ENCODE results near the gene IL5RA.

Gene IL5RA

GRCh38 chr3:3059645-3060044 is 50.5 kb downstream of the IL5RA start:
- DNase-seq: no peak

- no peak for DNase-seq
These were observed 56.2 kb downstream of the IL5RA start for GRCh38 chr3:3053974-3054373.

DNA sequence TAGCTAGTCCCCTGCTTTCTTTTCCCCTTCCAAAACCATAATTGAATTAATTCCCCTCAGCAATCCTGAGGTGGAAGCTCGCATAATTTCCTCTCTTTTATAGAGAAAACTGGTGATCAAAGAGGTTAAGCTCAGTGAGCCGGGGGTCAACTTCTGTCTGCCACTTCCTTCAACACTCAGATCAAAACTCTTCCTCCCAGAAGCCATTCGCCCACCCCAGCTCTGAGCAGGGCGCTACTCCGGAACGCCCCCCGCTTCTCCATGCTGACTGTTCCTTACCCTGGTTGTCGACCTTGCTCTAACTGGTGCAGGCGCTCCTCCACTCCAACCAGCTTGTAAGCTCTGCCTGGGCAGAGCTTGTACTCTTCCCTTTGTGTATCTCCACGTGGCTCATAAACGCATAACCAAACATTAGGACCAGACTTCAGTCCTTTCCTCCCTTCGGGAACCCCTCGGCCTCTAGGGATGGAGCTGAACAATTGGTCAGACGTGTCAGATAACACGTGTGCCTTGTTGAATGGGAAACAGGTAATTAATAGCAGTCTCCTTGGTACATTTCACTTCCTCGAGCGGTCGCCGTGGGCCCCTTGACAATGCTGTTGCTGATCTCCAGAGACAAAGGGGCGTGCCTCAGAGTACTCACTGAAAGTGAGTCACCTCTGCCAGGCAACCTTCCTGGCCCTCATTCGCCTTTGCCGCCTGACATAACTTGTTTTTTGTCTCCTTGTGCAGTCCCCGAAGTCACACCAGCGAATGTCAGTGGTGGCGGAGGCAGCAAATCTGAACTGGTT is 71.8 kb downstream of the IL5RA start:
- no peak for DNase-seq

GRCh38 chr3:3037156-3037555 is 73.0 kb downstream of the IL5RA start:
- DNase-seq: no peak

GRCh38 chr3:3031326-3031725 is 78.8 kb downstream of the IL5RA start:
- DNase-seq: no peak

- DNase-seq: no peak
These were observed 82.1 kb downstream of the IL5RA start for GRCh38 chr3:3027976-3028567.

- no peak for DNase-seq
These were observed 86.9 kb downstream of the IL5RA start for GRCh38 chr3:3023111-3023745.

DNA sequence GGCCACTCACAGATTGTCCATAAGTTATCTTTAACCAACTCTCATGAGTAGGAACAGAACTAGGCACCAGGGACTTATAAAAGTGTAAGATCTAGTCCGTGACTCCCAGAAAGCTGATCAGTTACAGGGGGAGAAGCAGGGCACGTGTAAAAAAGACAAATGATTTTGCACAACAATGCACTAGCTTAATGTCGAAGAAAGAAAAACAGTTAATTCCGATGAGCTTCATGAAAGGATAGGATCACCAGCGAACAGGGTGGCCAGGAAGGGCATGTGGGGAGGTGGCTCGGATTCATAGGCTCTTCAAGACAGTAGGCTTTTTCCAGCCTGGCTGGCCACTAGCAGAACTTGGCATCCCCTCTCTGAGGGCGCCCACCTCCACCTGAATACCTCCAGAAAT is 90.0 kb downstream of the IL5RA start:
- DNase-seq: no peak

Data from stimulated activated CD4-positive, alpha-beta T cell treated with anti-CD3 and anti-CD28 coated beads, Interleukin-4, amount 100 ng/mL, for 24 hours (primary cell).